Measurements from ENCODE around the gene CDH6. TPM values are rescaled to one million over a fixed set of nuclear protein-coding genes. Genes with fewer than 3 reads are reported as not detected.
A peak's percentile ranks its signal among the peaks of the same experiment; 100 is the strongest.

The CDH6 gene
- 1 to 10 TPM in 2 of 5 donors, under 1 TPM in 1, not detected in 2; 0.29 to 9.2 (median 2.3) TPM for total RNA-seq
- polyA plus RNA-seq: under 1 TPM; 0.30 to 0.31 (median 0.31) TPM
- long read RNA-seq, donor 1: 0 reads
- long read RNA-seq, donor 2: 0 reads
- long read RNA-seq, donor 3: 0 reads
- long read RNA-seq, donor 4: 0 reads
- long read RNA-seq, donor 5: 0 reads
- long read RNA-seq, donor 6, full-length matches to known transcripts: 1 of 1 reads
- long read RNA-seq, donor 6, partial matches to known transcripts: 0 of 1 reads
- long read RNA-seq, donor 6, other reads (novel, unspliced or antisense): 0 of 1 reads
- long read RNA-seq, donor 7: 0 reads
- long read RNA-seq, donor 8: 0 reads
- long read RNA-seq, donor 9: 0 reads
- long read RNA-seq, donor 10: 0 reads

DNA sequence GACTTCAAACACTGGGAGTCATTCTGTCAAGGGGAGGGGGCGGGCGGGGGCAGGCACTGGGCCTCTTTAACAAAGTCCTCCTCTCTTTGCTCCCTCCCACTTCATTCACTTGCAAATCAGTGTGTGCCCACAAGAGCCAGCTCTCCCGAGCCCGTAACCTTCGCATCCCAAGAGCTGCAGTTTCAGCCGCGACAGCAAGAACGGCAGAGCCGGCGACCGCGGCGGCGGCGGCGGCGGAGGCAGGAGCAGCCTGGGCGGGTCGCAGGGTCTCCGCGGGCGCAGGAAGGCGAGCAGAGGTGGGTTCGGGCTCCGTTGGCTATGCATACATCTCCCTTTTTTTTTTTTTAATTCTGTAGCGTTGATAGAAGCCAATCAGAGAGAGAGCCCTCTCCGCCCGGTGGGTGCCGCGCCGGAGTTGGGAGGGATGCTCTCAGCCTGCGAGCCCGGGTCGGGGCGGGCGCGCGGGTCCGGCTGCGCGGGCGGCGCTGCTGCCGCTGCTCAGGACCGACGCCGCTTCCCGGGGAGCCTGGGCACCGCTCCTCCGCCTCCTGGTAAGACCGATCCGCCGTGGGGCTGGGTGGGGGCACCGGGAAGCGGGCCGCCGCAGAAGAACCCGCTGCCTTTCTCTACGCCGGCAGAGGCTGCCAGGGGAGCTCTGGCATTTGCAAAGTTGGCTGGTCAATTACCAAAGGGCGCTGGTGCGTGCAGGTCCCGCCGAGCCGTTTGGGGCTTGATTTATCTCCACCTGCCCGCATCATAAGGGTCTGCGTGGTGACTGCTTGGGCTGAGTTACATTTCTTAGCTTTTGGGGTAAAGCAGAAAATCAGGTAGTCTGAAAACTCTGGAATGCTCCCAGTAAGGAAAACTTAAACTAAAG lies at the start of gene CDH6:
Gene CDH6 (plus strand): TSS at position 96 of the 877 bp plus-strand sequence. CDS start 73,788 bp downstream, outside the sequence.
- Histone ChIP-seq H3K36me3 (no peaks in the 10 kb centered on the region), H3K4me3 (peak within 1 kb of the TSS; percentile 37 to 57 (median 50)), H3K4me1 (peaks cover 4 to 28% (median 24%) of the 10 kb centered on the region in 4 donors), H3K9me3 (no peaks in the 10 kb centered on the region), H3K27ac (peak within 1 kb of the TSS in 4 of 5 donors; percentile 6 to 57 (median 41)), H3K27me3 (peaks cover 0 to 60% (median 35%) of the 10 kb centered on the region in 3 donors)
- peak in 1 of 2 donors; percentile 76 for DNase-seq
- 1 to 3% (median 1%) methylated on average over 38 to 67 of the region's 67 CpGs for WGBS, 5 donors
- intact Hi-C loops (cut with DNase I; ENCODE audit: low total_unique reads): no loop called here
- TF ChIP-seq CTCF (IDR thresholded peaks at IDR 0.05): no peak
- TF ChIP-seq POLR2A (IDR thresholded peaks at IDR 0.05): no peak
- no peak for TF ChIP-seq EP300 (IDR thresholded peaks at IDR 0.05)
- peak in 1 of 3 donors; percentile 11 for TF ChIP-seq POLR2AphosphoS5 (IDR thresholded peaks at IDR 0.05)

- Histone ChIP-seq H3K9me3 (no peaks in the 10 kb centered on the region), H3K4me3 (no peak overlapping the region), H3K36me3 (no peaks in the 10 kb centered on the region), H3K4me1 (no peaks in the 10 kb centered on the region), H3K27me3 (no peaks in the 10 kb centered on the region), H3K27ac (no peak overlapping the region)
- intact Hi-C loops (cut with DNase I; ENCODE audit: low total_unique reads): no loop called here
- no peak for DNase-seq
- 58 to 75% (median 74%) methylated on average over 7 of the region's 7 CpGs for WGBS, 5 donors
- TF ChIP-seq POLR2AphosphoS5 (IDR thresholded peaks at IDR 0.05) (no peak), POLR2A (IDR thresholded peaks at IDR 0.05) (no peak), EP300 (IDR thresholded peaks at IDR 0.05) (no peak), CTCF (IDR thresholded peaks at IDR 0.05) (no peak)
These were observed 49.1 kb upstream of the CDH6 start for GRCh38 chr5:31144364-31144763.

GRCh38 chr5:31148959-31149475 lies 44.5 kb upstream of the CDH6 start:
- Histone ChIP-seq H3K4me3 (no peak overlapping the region), H3K36me3 (no peaks in the 10 kb centered on the region), H3K9me3 (no peaks in the 10 kb centered on the region), H3K4me1 (no peaks in the 10 kb centered on the region), H3K27ac (no peak overlapping the region), H3K27me3 (no peaks in the 10 kb centered on the region)
- intact Hi-C loops (cut with DNase I; ENCODE audit: low total_unique reads): no loop called here
- WGBS, 5 donors: 47 to 58% (median 56%) methylated on average over 2 of the region's 2 CpGs
- no peak for DNase-seq
- TF ChIP-seq POLR2AphosphoS5 (IDR thresholded peaks at IDR 0.05) (no peak), CTCF (IDR thresholded peaks at IDR 0.05) (no peak), EP300 (IDR thresholded peaks at IDR 0.05) (no peak), POLR2A (IDR thresholded peaks at IDR 0.05) (no peak)

DNA sequence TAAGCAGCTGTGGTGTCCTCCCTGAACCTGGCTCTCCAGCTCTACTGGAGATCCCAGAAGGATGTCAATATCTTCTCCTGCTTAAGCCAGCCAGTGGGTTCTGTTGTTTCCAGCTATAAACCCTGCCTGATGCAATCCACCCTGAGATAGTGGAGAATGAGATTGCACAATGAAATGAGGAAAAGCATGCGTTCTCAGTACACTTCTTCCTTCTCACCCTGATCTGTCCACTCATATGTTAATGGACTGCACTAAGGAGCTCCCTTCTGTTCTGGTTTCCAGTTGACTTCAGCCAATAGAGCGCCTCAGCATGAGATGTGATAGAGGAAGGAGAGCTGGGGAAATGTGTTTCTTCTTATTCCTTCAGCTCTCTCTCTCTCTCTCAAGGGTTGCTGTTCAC lies 40.0 kb upstream of the CDH6 start:
- no peak for DNase-seq
- TF ChIP-seq POLR2AphosphoS5 (IDR thresholded peaks at IDR 0.05) (no peak), POLR2A (IDR thresholded peaks at IDR 0.05) (no peak), EP300 (IDR thresholded peaks at IDR 0.05) (no peak), CTCF (IDR thresholded peaks at IDR 0.05) (no peak)
- WGBS, 5 donors: 72 to 86% (median 81%) methylated on average over 2 of the region's 2 CpGs

More for the DNA sequence above, 40.0 kb upstream of the CDH6 start:
- Histone ChIP-seq H3K4me3 (no peak overlapping the region), H3K27ac (no peak overlapping the region), H3K4me1 (no peaks in the 10 kb centered on the region), H3K9me3 (no peaks in the 10 kb centered on the region), H3K27me3 (no peaks in the 10 kb centered on the region), H3K36me3 (no peaks in the 10 kb centered on the region)
- intact Hi-C loops (cut with DNase I; ENCODE audit: low total_unique reads): no loop called here
